ENCODE data around the gene HSPA2.
"Not testable (repeated sequence)": the region's sequence is repeated elsewhere in the genome, so short reads cannot be mapped to it uniquely, and the experiment has no call there.

Gene HSPA2

DNA sequence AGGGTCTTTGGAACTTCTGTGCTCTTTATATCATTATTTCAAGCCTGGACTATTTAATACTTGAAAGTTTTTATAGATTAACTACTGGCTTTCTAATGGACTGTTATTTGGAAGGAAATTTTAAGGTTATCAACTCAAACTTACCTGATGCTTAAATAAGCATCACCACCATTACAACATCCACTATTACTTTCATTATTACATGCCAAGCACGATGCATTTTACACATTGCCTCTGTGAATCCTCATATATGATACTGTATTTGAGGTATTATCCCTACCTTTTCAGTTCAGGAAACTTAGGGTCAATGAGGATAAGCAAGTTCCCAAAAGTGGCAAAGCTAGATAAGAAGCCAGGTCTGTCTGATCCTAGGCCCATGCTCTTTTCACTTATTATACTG is 23.6 kb upstream of the HSPA2 start:
- peaks cover 15% of the 10 kb centered on the region for H3K36me3 ChIP-seq (ENCODE audit: insufficient read depth, insufficient read length, low read length)
- no peak for TF ChIP-seq ZNF274 (IDR thresholded peaks at IDR 0.05; ENCODE audit: low read depth, low read length)
- TF ChIP-seq YY1 (IDR thresholded peaks at IDR 0.05; ENCODE audit: insufficient read depth, insufficient read length) = no peak
- no peak for TF ChIP-seq SUZ12 (IDR thresholded peaks at IDR 0.05; ENCODE audit: extremely low read depth, insufficient read depth, insufficient read length)

DNA sequence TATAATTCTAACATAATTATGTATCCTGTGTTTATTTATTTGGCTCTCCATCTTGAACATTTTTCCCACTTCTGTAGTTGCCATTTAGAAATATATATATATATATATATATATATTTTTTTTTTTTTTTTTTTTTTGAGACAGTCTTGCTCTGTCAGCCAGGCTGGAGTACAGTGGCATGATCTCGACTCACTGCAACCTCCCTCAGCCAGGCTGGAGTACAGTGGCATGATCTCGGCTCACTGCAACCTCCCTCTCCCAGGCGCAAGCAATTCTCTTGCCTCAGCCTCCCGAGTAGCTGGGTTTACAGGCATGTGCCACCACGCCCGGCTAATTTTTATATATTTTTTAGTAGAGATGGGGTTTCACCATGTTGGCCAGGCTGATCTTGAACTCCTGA is 22.9 kb upstream of the HSPA2 start:
- not testable (repeated sequence) for H3K9ac ChIP-seq (ENCODE audit: insufficient read length, low read depth); H3K4me3 ChIP-seq (ENCODE audit: insufficient read length, low read depth); DNase-seq (ENCODE audit: low read depth, low spot score); H3K9me3 ChIP-seq (ENCODE audit: insufficient read depth, low read length); H3K4me1 ChIP-seq (ENCODE audit: insufficient read depth, insufficient read length); H3K27me3 ChIP-seq (ENCODE audit: insufficient read depth, insufficient read length)
- H3K36me3 ChIP-seq (ENCODE audit: insufficient read depth, insufficient read length, low read length) = peaks cover 19% of the 10 kb centered on the region

More for the DNA sequence above, 23.6 kb upstream of the HSPA2 start:
- H3K27me3 ChIP-seq (ENCODE audit: insufficient read depth, insufficient read length) = no peaks in the 10 kb centered on the region
- no peaks in the 10 kb centered on the region for H3K9me3 ChIP-seq (ENCODE audit: insufficient read depth, low read length)
- no peak overlapping the region for H3K9ac ChIP-seq (ENCODE audit: insufficient read length, low read depth)
- no peak overlapping the region for H3K4me3 ChIP-seq (ENCODE audit: insufficient read length, low read depth)
- no peaks in the 10 kb centered on the region for H3K4me1 ChIP-seq (ENCODE audit: insufficient read depth, insufficient read length)
- DNase-seq (ENCODE audit: low read depth, low spot score) = no peak

- Histone ChIP-seq H3K4me1 (ENCODE audit: insufficient read depth, insufficient read length) (no peaks in the 10 kb centered on the region), H3K27me3 (ENCODE audit: insufficient read depth, insufficient read length) (no peaks in the 10 kb centered on the region), H3K9ac (ENCODE audit: insufficient read length, low read depth) (no peak overlapping the region), H3K36me3 (ENCODE audit: insufficient read depth, insufficient read length, low read length) (peaks cover 21% of the 10 kb centered on the region), H3K9me3 (ENCODE audit: insufficient read depth, low read length) (no peaks in the 10 kb centered on the region), H3K4me3 (ENCODE audit: insufficient read length, low read depth) (no peak overlapping the region)
- TF ChIP-seq YY1 (IDR thresholded peaks at IDR 0.05; ENCODE audit: insufficient read depth, insufficient read length) = no peak
- TF ChIP-seq ZNF274 (IDR thresholded peaks at IDR 0.05; ENCODE audit: low read depth, low read length) = no peak
- no peak for TF ChIP-seq SUZ12 (IDR thresholded peaks at IDR 0.05; ENCODE audit: extremely low read depth, insufficient read depth, insufficient read length)
- no peak for DNase-seq (ENCODE audit: low read depth, low spot score)
Observed at GRCh38 chr14:64518229-64518628, 22.3 kb upstream of the HSPA2 start.

GRCh38 chr14:64520699-64521098 is 19.8 kb upstream of the HSPA2 start:
- Histone ChIP-seq H3K4me3 (ENCODE audit: insufficient read length, low read depth) (no peak overlapping the region), H3K9ac (ENCODE audit: insufficient read length, low read depth) (no peak overlapping the region), H3K9me3 (ENCODE audit: insufficient read depth, low read length) (no peaks in the 10 kb centered on the region), H3K27me3 (ENCODE audit: insufficient read depth, insufficient read length) (no peaks in the 10 kb centered on the region), H3K36me3 (ENCODE audit: insufficient read depth, insufficient read length, low read length) (peaks cover 24% of the 10 kb centered on the region), H3K4me1 (ENCODE audit: insufficient read depth, insufficient read length) (no peaks in the 10 kb centered on the region)
- DNase-seq (ENCODE audit: low read depth, low spot score) = no peak
- TF ChIP-seq YY1 (IDR thresholded peaks at IDR 0.05; ENCODE audit: insufficient read depth, insufficient read length) (no peak), ZNF274 (IDR thresholded peaks at IDR 0.05; ENCODE audit: low read depth, low read length) (no peak), SUZ12 (IDR thresholded peaks at IDR 0.05; ENCODE audit: extremely low read depth, insufficient read depth, insufficient read length) (no peak)

DNA sequence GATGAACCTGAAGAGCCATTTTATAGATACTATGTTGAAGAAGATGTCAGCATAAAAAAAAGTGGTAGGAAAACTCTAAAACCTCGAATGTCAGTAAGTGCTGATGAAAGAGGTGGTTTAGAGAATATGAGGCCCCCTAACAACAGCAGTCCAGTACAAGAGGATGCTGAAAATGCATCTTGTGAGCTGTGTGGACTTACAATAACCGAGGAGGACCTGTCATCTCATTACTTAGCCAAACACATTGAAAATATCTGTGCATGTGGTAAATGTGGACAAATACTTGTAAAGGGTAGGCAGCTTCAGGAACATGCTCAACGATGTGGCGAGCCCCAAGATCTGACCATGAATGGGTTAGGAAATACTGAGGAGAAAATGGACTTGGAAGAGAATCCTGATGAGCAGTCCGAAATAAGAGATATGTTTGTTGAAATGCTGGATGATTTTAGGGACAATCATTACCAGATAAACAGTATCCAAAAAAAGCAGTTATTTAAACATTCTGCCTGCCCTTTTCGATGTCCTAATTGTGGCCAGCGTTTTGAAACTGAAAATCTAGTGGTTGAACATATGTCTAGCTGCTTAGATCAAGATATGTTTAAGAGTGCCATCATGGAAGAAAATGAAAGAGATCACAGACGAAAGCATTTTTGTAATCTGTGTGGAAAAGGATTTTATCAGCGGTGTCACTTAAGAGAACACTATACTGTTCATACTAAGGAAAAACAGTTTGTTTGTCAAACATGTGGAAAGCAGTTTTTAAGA is 17.8 kb upstream of the HSPA2 start:
- Histone ChIP-seq H3K4me3 (ENCODE audit: insufficient read length, low read depth) (no peak overlapping the region), H3K27me3 (ENCODE audit: insufficient read depth, insufficient read length) (no peaks in the 10 kb centered on the region), H3K9ac (ENCODE audit: insufficient read length, low read depth) (no peak overlapping the region), H3K36me3 (ENCODE audit: insufficient read depth, insufficient read length, low read length) (peaks cover 24% of the 10 kb centered on the region), H3K4me1 (ENCODE audit: insufficient read depth, insufficient read length) (no peaks in the 10 kb centered on the region), H3K9me3 (ENCODE audit: insufficient read depth, low read length) (no peaks in the 10 kb centered on the region)
- TF ChIP-seq YY1 (IDR thresholded peaks at IDR 0.05; ENCODE audit: insufficient read depth, insufficient read length) = no peak
- no peak for TF ChIP-seq ZNF274 (IDR thresholded peaks at IDR 0.05; ENCODE audit: low read depth, low read length)
- TF ChIP-seq SUZ12 (IDR thresholded peaks at IDR 0.05; ENCODE audit: extremely low read depth, insufficient read depth, insufficient read length) = no peak
- DNase-seq (ENCODE audit: low read depth, low spot score) = no peak

- no peak for DNase-seq (ENCODE audit: low read depth, low spot score)
- no peaks in the 10 kb centered on the region for H3K27me3 ChIP-seq (ENCODE audit: insufficient read depth, insufficient read length)
- no peak overlapping the region for H3K9ac ChIP-seq (ENCODE audit: insufficient read length, low read depth)
- H3K9me3 ChIP-seq (ENCODE audit: insufficient read depth, low read length) = no peaks in the 10 kb centered on the region
- H3K36me3 ChIP-seq (ENCODE audit: insufficient read depth, insufficient read length, low read length) = peaks cover 24% of the 10 kb centered on the region
- TF ChIP-seq YY1 (IDR thresholded peaks at IDR 0.05; ENCODE audit: insufficient read depth, insufficient read length) (no peak), SUZ12 (IDR thresholded peaks at IDR 0.05; ENCODE audit: extremely low read depth, insufficient read depth, insufficient read length) (no peak), ZNF274 (IDR thresholded peaks at IDR 0.05; ENCODE audit: low read depth, low read length) (no peak)
- no peak overlapping the region for H3K4me3 ChIP-seq (ENCODE audit: insufficient read length, low read depth)
- no peaks in the 10 kb centered on the region for H3K4me1 ChIP-seq (ENCODE audit: insufficient read depth, insufficient read length)
Observed at GRCh38 chr14:64525354-64525753, 15.2 kb upstream of the HSPA2 start.

GRCh38 chr14:64531567-64531966 is 9.0 kb upstream of the HSPA2 start:
- no peak overlapping the region for H3K9ac ChIP-seq (ENCODE audit: insufficient read length, low read depth)
- H3K4me1 ChIP-seq (ENCODE audit: insufficient read depth, insufficient read length) = no peaks in the 10 kb centered on the region
- DNase-seq (ENCODE audit: low read depth, low spot score) = no peak
- no peak for TF ChIP-seq SUZ12 (IDR thresholded peaks at IDR 0.05; ENCODE audit: extremely low read depth, insufficient read depth, insufficient read length)
- TF ChIP-seq ZNF274 (IDR thresholded peaks at IDR 0.05; ENCODE audit: low read depth, low read length) = no peak
- no peak for TF ChIP-seq YY1 (IDR thresholded peaks at IDR 0.05; ENCODE audit: insufficient read depth, insufficient read length)
- no peaks in the 10 kb centered on the region for H3K36me3 ChIP-seq (ENCODE audit: insufficient read depth, insufficient read length, low read length)
- H3K9me3 ChIP-seq (ENCODE audit: insufficient read depth, low read length) = 0 out of 2 replicates have a peak, but pooled peaks cover 4% of the 10 kb centered on the region
- no peak overlapping the region for H3K4me3 ChIP-seq (ENCODE audit: insufficient read length, low read depth)
- no peaks in the 10 kb centered on the region for H3K27me3 ChIP-seq (ENCODE audit: insufficient read depth, insufficient read length)
